Activated CD8-positive, alpha-beta memory T cell treated with anti-CD3 and anti-CD28 coated beads, Interleukin-2, amount 50 U/mL, for 4 hours (primary cell): ENCODE results near the gene LRMDA.

Source experiments
- DNase-seq: peaks from one replicate; pipeline ENCODE4 v3.0.0-alpha.2; 2020

LRMDA gene

DNA sequence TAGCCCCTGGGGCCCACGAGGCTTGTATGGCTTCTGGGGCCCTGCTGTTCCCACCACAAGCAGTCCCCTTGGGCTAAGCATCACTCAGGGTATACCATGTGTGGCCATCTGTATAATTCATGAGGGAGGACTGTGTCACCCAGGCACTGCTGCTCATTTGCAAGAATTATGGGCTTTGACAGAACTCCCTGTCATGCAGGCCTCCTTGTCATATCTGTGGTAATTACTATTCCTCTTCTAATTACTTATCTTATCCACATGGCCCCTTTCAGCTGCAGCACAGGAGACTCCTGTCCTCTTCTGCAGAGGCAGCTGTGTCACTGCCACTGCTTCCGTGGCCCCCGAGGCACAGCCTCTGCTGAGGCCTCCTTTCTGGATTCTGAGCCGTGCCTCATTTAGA, 46.3 kb downstream of the LRMDA start:
- DNase-seq, result no peak

DNA sequence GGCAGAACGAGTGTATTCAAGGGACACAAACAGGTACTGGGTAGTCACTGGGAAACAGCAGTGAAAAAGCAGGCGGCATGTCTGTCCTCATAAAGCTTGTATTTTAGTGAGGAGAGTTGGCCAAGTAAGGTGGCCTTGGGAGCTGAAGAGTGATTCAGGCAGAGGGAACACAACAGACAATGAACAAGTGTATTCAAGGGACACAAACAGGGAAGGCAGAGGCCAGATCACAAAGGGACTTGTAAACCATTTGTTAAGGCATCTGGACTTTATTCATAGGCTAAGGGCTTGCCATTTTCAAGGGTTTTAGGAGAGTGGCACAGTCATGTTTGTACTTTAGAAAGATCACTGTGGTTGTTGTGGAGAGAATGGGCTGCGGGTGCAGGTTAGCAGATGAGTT, 49.0 kb downstream of the LRMDA start:
- no peak for DNase-seq

DNA sequence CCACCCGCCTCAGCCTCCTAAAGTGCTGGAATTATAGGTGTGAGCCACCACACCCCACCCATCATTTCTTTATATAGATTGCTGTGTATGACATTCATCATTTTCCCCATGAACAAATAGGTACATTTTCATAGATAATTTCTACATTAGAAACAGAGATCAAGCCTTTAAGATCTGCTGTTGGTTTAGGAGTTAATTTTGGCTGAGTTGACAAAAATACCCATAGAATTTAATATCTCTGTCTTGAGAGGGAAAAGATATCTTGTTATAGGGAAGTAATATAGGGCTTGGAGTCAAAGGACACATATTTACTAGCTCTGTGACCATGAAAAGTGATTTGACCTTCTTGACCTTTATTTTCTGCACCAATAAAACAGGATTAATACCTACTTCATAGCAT, 51.8 kb downstream of the LRMDA start:
- DNase-seq, result no peak

DNA sequence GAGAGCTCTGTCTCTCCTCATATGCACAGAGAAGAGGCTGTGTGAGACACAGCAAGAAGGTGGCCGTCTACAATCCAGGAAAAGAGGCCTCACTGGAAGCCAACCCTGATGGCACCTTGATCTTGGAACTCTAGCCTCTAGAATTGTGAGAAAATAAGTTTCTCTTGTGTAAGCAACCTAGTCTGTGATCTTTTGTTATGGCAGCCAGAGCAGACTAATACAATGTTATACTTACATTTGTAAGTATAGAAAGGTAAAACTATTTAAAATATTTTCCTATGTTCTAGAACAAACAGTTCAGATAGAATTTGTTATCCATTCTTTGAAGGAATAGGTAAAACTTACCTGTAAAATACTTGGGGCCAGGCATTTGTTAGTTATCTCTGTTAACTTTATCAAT, 53.3 kb downstream of the LRMDA start:
- no peak for DNase-seq

DNA sequence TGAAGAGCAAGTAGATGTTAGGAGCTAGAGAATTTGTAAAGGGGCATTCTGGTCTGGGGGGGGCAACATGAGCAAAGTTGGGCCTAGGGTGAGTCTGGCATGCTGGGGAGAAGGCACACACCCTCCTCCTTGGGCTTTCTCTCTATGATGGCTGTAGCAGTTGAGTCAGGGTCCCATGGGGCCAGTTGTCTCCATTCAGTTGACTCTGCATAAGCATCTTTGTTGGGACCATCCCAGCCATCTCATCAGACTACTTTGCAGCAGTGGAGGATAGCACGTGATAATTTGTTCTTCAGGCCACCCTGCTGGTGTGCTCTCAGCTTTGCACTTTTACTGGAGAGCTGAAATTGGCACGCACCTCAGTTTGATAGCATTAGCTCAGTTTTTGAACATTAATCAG, 55.2 kb downstream of the LRMDA start:
- DNase-seq, result no peak

DNA sequence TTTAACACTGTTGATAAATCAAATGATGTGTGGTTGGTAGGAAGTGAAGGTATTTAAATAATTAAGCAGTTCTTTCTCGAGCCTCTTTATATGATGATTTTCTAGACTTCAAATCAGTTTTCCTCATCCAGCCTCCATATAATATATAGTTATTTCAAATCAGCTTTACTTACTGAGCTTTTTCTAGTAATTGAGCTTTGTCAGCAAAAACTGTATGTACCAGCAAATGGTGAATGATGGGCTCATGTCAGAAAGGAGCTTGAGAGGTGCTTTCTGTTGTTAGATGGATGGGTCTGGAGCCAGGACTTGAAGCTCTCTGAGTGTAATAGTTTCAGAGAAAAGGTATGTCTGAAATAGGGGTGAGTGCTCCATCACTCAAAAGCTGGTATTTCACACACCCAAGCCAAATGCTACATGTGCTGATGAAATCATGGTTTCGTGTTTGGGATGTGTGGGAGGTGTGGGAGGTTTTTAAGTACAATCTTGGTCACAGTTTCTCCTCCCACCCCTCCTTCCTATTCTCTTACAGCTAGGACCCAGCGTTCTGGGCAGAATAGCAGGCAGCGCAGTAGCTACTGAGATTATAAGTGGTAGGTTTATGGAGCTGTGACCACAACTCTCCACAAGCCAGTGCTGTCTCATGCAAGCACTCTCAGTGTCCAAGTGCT, 55.8 kb downstream of the LRMDA start:
- DNase-seq, result no peak

DNA sequence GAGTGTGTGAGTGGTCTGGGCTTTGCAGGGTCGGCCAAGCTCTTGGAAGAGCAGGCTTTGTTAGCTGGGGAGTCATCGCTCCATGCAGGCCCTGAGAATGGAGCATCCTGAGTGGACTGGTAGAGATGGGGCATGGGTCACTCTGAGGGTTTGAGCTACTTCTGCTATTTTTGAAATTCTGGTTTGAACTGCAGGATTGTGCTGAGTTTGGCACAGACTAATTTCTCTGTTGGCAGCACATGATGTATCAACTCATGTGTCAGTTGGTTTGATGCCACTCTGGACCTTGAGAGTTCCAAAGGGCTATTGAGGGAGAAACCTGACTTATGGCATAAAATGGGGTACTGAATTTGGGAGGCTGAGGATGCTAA, 56.3 kb downstream of the LRMDA start:
- DNase-seq, result no peak

DNA sequence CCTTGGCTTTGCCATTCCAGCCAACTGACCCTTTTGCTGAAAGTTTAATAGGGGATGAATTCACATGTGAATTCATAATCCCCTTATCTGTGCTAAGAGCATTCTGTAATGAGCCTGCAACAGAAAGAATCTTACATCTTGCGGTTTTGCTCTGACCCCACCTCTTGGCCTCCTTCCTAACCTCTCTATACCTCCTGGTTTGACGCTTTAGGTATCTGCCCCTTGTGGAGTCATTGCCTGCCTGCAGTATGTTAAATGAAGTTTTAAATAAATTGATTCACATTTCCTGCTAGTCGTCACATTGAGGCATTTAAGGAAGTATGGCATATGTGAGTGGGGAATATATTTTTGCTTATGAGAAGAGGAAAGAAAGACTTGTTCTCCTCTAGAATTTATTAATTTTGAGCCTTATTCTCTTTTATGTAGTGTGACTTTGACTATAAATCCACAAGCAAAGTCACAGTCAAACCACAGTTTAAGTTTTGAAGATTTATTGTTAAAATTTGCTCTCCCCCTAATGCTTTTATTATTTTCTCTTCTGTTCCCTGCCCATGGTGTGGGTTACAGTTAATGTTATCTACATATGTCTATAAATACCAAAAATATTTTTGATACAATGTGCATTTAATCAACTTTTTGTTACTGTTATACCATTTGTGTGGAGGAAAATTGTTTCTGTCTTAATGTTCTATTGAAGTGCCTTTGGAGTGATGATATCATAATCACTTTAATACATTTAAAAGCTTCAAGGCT, 60.9 kb downstream of the LRMDA start:
- DNase-seq, result no peak

DNA sequence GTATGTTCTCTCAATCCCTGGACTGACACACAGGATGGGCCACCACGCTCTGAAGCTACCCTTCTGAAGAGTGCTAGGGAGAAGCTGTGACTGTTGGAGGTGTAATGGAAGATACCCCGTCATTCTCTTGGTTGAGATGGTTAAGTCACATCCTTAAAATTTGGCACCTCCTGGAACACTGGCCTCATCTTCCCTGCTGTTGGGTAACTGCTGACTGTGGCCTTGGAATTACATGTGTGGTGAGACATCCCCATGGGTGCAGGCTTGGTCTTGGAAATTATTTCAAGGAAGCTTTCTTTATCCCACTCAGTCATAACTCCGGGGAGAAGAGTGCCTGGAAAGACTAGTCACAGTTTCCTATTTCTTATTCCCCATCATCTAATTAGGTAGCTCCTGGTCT, 62.0 kb downstream of the LRMDA start:
- no peak for DNase-seq

DNA sequence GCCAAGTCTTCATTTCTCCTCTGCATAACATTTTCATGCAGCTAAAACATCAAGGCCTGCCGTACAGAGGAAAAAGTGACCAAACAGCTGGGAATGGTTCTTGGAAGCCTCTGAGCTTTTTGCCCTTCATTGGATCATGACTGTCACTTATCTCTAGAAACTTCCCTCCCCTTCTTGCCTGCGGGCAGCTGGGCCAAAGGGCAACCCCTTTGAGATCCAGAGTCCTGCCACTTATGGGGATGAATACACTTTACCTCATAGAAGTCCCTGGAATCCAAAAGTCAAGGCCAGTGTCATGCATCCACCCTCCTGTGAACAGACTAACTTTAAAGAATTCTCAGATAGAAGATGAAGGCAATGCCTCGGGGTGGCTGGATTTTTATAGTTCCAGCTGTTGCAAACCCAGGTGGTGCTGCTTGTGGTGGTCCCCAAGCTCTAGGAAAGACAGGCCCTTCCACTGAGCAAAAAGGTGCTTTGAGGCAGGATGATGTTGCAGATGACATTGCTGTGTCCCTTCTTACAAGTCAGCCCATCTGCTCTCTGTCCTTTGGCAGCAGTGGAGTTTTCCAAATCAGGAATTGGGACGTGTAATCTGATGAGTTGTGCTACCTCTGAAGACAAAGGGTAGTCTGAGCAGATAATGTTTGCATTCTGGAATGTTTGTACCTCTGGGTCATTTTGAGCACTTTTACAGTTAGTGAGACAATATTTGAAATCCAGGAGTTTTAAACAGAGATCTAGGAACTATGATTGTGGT, 64.2 kb downstream of the LRMDA start:
- DNase-seq, result no peak

DNA sequence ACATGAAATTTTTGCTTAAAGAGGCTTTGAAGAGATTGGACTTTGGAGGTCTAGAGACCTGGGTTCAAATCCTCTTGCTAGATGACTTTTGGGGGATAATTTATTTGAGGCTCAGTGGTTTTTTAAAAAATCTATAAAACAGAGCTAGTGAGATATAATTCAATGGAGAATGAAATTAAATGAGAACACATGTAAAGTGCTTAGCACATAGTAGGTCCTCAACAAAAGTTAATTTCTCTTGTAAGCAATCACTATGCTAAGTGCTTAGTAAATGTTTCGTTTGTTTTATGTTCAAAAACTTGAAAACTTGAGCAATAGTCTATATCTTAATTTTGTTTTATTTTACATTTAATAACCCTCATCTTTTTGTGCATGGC, 64.8 kb downstream of the LRMDA start:
- DNase-seq, result no peak

DNA sequence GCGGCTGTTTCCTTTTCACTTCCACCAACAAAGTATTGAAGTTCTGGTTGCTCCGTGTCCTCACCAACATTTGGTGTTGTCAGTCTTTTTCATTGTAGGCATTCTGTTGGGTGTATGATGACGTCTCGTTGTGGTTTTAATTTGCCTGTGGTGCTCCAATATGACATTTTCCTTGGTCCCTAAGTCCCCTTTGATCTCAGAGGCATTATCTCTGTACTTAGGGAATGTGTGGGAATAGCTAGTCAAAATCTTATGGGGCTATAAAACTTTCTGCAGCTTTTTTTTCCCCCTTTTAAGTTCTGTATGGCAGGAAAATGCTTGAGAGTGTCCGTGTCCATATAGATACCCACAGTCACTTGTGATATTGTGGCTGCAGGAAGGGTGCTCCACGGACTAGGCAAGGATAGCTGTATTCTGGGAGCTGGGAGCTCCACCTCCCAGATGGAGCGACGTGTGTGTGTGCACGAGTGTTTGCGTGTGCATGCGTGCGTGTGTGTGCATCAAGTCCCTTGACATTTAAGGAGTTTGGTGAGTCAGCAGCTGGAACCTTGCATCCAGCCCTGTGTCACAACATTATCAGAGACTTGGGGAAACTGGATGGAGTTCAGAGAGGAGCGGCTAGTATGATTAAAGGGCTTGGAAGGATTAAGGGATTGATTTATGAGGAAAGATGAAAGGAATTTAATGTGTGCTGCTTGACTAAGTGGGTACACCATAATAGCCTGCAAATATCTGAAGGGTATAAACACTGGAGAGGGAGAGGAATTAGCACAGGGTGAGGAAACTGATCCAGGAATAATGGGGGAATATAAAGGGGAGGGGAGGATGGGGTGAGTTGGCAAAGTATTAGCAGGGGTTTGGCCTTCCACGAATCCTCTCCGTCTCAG, 66.8 kb downstream of the LRMDA start:
- DNase-seq, result no peak

DNA sequence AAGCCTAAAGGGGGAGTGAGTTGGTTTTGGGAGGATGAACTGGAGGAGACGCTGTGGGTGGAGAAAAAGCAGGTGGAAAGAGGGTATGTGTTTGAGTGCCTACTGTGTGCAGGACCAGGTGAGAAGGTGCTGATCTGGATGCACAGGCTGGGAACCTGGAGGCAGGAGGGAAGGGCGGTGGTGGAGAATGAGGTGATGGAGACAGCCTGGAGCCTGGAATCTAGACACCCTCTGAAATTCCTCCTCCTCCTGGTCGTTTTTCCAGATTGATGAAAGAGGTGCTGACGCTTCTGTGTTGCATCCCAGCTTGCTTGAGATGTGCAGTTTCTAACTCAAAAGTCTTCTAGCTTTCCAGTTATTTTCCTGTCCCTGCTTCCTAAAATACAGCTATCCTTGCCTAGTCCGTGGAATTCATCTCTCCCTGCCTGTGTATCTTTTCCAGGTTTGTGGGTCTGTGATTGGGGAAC, 67.5 kb downstream of the LRMDA start:
- no peak for DNase-seq

DNA sequence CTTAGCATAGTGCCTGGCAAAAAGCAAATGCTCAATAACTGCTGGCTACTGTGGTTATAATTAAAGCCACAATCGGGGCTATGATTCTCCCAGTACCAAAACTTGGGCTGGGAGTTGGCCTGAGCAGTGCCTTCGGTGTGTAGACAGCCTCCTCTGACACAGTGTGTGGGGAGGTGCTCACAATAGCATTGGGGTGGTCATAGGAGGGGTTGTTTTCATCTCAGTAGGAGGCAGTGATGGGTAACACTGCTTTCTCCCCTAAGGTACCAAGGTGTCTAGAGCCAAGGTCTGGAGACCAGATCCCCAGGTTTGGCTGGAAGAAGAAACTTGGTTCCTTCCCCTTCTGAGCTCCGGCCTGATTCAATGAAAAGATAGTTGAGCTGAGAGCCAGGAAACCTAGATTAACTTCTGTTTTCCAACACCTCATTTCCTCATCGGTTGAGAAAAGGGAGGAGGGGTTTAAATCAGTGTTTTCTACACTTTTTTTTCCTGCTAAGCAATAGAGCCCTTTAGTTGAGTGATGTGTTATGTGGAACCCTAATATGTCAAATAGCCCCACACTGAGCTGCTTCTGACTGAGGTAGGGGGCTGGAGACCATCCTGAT, 68.2 kb downstream of the LRMDA start:
- DNase-seq, result no peak

DNA sequence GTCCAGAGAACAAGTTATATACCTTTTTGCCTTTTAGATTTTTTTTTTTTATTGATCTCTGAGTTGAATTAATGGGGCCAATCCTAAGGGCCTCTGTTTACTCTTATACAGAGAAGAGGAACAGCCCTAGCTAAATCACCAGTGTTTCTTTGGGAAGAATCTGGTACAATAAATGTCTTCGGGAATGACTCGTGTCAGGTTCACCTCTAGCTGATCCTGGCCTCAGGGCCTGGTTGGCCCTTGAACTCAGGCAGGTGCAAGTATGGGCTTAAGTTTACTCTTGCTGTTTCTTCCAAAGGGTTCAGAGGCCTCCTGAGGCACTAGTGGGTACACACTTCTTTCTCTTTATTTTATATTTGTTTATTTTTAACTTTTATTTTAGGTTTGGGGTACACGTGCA, 71.0 kb downstream of the LRMDA start:
- DNase-seq, result no peak

DNA sequence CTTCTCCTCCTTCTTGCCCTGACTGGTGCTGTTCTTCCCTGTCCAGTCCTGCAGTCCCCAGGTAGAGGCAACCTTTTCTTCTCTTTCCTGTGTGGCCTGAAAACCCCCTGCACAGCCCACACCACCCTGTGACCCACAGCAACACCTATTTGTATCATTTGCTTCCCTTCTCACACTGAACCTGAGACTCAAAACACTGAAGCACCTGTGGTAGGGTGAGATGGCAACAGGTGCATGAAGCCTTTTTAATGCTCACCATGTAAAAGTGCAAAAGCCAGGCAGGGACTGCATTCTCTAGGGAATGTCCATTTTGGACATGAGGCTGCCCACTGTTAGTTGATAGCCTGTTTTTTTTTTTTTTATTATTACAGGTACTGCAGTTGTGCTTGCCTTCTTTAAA, 71.4 kb downstream of the LRMDA start:
- DNase-seq, result no peak

DNA sequence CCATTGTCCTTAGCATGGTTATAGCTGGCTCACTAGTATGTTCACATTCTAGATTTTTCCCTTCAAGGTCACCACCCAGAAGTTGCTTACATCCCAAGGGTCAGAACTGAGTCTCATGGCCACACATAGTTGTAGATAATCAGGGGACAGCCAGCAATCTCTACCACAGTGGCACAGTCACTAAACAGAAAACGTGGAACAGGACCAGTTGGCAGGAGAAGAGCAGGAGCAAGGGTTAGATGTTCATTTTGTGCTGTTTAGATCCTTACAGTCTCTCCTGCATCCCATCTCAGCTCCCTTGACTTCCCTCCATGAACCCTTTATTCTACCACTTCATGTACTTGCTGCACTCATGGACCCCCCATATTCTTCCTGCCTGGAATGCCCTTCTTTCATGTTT, 73.9 kb downstream of the LRMDA start:
- DNase-seq, result no peak

DNA sequence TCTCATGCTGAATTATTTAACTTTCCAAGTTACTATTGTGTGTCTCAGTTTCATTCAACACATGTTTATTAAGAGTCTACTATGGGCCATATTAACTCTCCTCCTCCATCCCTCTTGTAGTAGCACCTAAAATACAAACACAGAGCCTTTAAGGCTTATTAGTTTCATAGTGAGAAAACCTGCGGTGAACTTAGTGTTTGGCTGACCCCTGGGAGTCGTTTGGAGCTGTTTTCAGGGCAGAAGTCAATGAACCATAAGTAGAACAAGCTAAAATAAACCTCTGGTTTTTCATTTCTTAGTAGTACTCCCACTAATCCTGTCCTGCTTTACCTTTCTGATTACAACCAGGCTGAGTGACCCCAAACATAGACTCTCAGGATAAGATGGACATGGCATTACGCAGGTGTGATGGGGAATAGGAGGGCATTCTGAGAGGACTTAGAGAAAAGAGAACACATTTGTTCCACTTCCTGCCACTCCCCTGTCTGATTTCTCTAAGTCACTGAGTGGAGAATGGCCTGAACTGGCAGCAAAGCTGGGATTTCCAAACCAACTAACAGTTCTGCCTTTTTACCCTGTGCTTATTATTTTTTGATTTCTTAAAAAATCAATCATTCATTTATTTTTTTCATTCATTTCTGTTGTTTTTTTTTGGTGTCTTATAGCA, 74.5 kb downstream of the LRMDA start:
- no peak for DNase-seq

DNA sequence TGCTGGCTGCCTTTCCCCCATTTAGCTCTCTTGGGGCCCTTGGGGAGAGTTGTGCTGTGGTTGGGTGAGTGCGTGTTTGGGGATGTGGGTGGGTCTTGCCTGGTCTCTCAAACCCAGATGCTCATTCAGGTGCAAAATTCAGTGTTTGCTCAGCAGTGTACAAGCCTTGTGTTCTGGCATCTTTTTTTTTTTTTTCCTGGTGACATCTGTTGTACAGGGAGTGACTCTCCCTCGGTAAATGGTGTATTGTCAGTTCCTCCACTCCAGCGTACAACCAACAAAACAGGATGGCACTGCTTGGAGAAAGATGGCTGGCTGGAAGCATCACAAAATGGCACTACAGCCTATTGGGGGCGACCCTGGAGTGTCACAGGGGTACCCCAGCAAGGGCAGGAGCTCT, 75.5 kb downstream of the LRMDA start:
- no peak for DNase-seq

DNA sequence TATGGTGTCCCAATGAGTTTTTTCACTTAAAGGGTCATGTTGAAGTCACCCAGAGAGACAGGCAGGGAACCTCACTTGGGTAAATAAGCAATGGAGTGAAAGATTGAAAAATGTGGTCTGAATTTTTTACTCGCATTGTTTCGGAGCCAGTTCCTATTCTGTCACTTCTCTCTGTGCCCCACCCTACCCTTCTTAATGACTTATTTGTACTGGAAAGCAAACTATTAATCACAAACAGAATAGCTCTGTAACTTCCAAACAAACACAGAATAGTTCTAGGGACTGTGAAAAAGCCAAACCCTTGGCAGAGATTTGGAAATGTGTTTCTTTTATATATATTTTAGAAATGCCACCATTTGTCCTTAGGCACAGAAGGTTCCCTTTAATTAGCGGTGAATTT, 76.0 kb downstream of the LRMDA start:
- DNase-seq, result no peak

DNA sequence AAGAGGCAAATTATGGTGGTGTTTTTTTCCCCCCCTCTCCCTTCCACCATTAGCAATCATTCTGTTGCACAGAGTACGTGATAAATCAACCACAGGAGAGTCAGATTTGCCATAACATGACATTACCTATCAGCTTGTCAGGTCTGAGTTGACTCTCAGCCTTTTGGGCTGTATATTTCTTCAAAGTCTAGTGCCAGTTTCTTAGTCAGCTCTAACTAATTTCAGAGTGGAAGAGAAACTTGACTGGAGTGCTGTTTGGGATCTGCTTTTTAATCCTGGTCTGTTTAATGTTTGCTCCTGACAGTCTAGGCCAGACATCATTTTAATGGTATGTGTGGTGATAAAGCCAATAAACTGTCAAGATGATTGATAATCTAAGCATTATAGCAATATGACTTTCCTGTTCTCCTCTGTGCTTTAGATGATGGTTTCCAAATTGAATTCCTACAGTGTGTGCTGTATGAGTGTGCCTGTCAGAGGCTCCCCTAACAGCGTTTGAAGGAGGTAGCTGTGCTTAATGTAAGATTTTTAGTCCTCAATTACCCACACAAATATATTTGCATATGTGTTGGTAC, 76.9 kb downstream of the LRMDA start:
- no peak for DNase-seq

DNA sequence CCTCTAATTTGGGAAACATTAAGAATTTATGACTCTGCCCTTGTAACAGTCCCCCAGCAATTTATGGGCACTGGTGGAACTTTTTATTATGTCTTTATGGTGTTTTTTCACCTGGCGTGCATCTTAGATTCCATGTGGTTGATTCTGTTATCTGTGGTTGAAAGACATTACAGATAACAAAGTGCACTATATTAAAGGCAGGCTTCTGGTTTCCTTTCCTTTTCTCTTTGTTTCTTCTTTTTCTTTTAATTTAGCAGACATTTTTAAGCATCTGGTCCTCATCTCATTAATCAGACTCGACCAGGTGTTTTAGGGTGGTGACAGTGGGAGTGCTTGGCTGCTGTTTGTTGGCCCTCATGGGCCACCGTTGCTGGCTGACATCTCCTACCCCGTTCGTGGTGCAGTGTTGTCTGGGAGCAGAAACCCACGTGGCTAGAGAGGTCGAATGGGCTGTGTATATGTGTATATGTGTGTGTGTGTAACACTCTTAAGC, 77.4 kb downstream of the LRMDA start:
- no peak for DNase-seq
